22Rv1 (cell line): Measurements from ENCODE around the gene LIMD2.

Experiments
- CTCF ChIP-seq: fragments of 450-650 bp; IDR thresholded peaks from 2 replicates; pipeline ENCODE4 v1.5.1; 2017; ENCODE audit warnings: mild to moderate bottlenecking
- ZFX ChIP-seq: fragments of 450-650 bp; IDR thresholded peaks from 2 replicates; pipeline ENCODE4 v1.6.1; 2017; ENCODE audit warnings: antibody characterized with exemption, borderline replicate concordance

GRCh38 chr17:63695889-63696288, 4.0 kb downstream of the LIMD2 start:
- no peak for TF ChIP-seq CTCF
- no peak for TF ChIP-seq ZFX
